Measurements from ENCODE around the gene TNNT2.

TNNT2 gene

GRCh38 chr1:201377611-201378092, at the start of gene TNNT2:
Gene TNNT2 (minus strand): TSS chr1:201377680. CDS start chr1:201373254, 4,426 bp downstream.
- DNase-seq (ENCODE audit: extremely low read depth, low read depth): no peak
- TF ChIP-seq, protein P1, sequence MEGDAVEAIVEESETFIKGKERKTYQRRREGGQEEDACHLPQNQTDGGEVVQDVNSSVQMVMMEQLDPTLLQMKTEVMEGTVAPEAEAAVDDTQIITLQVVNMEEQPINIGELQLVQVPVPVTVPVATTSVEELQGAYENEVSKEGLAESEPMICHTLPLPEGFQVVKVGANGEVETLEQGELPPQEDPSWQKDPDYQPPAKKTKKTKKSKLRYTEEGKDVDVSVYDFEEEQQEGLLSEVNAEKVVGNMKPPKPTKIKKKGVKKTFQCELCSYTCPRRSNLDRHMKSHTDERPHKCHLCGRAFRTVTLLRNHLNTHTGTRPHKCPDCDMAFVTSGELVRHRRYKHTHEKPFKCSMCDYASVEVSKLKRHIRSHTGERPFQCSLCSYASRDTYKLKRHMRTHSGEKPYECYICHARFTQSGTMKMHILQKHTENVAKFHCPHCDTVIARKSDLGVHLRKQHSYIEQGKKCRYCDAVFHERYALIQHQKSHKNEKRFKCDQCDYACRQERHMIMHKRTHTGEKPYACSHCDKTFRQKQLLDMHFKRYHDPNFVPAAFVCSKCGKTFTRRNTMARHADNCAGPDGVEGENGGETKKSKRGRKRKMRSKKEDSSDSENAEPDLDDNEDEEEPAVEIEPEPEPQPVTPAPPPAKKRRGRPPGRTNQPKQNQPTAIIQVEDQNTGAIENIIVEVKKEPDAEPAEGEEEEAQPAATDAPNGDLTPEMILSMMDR (IDR thresholded peaks at IDR 0.05; ENCODE audit: low read depth, low read length): no peak

- no peak for DNase-seq (ENCODE audit: extremely low read depth, low read depth)
- TF ChIP-seq, protein P1 (IDR thresholded peaks at IDR 0.05; ENCODE audit: low read depth, low read length): no peak
Observed at GRCh38 chr1:201426479-201427310, 49.2 kb upstream of the TNNT2 start.

- DNase-seq (ENCODE audit: extremely low read depth, low read depth): no peak
- TF ChIP-seq, protein P1 (IDR thresholded peaks at IDR 0.05; ENCODE audit: low read depth, low read length): no peak
Observed at GRCh38 chr1:201424146-201424545, 46.7 kb upstream of the TNNT2 start.

- no peak for DNase-seq (ENCODE audit: extremely low read depth, low read depth)
- TF ChIP-seq, protein P1 (IDR thresholded peaks at IDR 0.05; ENCODE audit: low read depth, low read length): no peak
Observed at GRCh38 chr1:201423655-201424054, 46.2 kb upstream of the TNNT2 start.

- TF ChIP-seq, protein P1 (IDR thresholded peaks at IDR 0.05; ENCODE audit: low read depth, low read length): no peak
- DNase-seq (ENCODE audit: extremely low read depth, low read depth): no peak
Observed at GRCh38 chr1:201422436-201423030, 45.1 kb upstream of the TNNT2 start.

GRCh38 chr1:201422026-201422425, 44.5 kb upstream of the TNNT2 start:
- TF ChIP-seq, protein P1 (IDR thresholded peaks at IDR 0.05; ENCODE audit: low read depth, low read length): no peak
- no peak for DNase-seq (ENCODE audit: extremely low read depth, low read depth)

GRCh38 chr1:201421041-201421440, 43.6 kb upstream of the TNNT2 start:
- TF ChIP-seq, protein P1 (IDR thresholded peaks at IDR 0.05; ENCODE audit: low read depth, low read length): no peak
- no peak for DNase-seq (ENCODE audit: extremely low read depth, low read depth)

Data from AG09319 (cell line).